ENCODE results near the gene EPS8. TPM values are rescaled to one million over a fixed set of nuclear protein-coding genes. Genes with fewer than 3 reads are reported as not detected.
A peak's percentile ranks its signal among the peaks of the same experiment; 100 is the strongest.
"Not testable (repeated sequence)": the region's sequence is repeated elsewhere in the genome, so short reads cannot be mapped to it uniquely, and the experiment has no call there.

EPS8 gene
- total RNA-seq, 1 donor from 2014 or later: 65.2 TPM

DNA sequence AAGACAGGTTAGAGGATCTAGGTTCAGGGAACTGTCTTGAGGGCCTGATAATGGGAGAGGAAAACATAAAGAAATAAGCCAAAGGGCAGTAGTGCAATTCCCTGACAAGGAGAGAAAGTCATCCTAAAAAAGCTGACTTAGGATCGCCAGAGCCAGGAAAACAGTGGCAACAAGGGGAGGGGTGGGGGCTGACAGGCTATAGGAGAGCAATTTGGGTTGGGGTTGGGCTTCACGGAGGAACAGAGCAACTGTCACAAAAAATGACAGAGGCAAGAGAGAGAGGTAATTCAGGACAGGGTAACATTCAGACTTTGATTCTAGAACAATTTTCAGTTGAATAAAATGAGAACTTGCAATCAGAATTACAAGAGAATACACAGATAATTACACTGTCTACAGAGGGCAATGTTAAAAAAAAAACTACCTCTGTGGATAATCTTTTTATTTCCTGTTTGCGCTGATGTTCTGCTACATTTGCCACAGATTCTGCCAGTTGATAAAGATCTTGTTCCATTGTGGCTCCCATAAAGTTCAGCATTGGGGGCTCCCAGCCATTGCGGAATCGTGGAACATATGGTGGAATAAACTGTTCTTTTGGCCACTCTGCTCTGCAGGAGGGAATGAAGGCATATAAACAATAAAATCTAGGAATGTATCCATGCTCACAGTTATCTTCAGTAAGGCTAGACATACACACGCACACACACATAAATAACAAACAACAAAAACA lies 138.6 kb downstream of the EPS8 start:
- DNase-seq (ENCODE audit: low read depth): no peak

DNA sequence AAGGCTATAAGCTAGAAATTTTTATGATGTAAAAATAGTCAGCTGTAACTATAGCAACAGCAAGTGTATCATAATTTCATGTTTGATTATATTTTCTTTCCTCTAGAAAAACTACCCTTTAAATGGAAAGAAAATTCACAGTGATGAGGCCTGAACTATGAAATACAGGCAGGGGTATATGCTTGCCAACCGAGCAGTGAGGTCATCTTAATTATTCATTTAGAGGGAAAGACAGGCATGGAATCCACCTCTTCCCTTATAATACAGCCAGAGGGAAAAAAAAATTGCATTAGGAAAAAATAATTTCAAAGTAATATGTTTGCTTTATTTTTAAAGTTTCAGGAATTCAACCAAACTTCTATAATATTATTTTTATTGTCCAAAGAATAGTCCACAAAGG lies 139.8 kb downstream of the EPS8 start:
- DNase-seq (ENCODE audit: low read depth): no peak

DNA sequence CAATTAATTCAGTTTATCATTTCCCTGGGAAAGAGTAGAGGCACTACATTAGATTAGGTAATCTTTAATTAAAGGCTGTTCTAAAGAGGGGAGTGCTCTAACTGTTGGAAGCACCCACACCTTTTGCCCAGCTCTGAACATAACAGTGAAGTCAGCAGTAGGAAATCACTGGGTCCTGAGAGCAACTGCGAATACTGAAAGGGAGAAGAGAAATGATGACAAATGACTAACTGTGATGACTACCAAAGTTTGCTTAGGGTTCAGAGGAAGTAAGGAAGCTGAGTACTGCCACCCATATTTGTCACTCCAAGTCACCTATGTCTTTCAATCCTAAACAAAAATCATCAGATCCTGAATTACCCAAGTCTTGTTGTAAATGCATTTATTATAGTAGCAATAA lies 140.6 kb downstream of the EPS8 start:
- DNase-seq (ENCODE audit: low read depth): no peak

DNA sequence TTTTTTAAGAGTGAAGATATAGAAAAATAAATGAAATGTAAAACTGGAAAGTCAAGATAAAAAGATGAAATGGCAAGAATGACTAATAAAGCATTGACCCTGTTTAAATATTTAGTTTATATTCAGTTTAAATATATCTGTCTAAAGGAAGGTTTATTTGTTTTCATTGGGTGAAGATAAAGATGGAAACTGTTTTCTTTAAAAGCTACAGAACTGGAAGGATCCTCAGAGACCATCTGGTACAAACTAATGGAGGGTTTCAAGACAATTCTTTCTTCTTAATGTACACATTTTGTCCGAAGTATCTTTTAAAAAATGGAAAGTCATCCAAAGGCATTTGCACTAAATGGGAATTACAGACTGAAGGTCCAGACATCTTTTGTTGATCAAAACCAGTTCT lies 142.6 kb downstream of the EPS8 start:
- DNase-seq (ENCODE audit: low read depth): no peak

DNA sequence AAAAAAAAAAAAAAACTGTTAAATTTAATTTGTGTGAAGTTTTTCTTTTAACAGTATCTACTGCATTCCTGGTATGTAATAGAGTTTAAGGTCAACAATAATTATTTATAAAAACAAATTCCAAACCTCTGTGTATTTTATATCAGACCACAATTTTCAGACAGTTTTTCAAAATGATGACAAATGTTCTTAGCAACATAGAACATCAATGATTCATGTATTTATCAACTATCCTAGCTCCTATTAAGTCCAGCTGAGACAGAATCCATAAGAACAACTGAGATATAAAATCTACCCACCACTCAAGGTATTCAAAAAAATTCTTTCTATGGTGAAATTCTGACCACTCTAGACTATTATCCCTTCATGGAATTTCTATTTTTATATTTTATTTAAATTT lies 144.5 kb downstream of the EPS8 start:
- no peak for DNase-seq (ENCODE audit: low read depth)

DNA sequence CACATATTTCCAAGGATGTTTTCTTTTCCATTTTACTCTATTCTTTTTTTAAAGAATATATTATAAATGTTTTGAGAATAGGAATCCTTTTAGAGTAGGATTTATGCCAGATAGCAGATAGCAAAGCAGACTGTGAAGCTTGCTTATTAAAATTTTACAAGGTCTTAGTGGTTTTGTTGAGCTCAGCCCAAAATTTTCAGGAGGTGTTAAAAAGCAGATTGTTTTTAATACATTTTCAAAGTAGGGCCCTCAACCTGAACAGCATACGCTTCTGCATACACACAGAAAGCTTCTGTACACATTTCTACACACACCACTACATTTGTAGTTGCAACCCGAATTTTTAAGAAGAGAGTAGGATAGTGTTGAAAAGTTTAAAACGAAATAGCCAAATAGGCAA lies 151.0 kb downstream of the EPS8 start:
- DNase-seq (ENCODE audit: low read depth): no peak

DNA sequence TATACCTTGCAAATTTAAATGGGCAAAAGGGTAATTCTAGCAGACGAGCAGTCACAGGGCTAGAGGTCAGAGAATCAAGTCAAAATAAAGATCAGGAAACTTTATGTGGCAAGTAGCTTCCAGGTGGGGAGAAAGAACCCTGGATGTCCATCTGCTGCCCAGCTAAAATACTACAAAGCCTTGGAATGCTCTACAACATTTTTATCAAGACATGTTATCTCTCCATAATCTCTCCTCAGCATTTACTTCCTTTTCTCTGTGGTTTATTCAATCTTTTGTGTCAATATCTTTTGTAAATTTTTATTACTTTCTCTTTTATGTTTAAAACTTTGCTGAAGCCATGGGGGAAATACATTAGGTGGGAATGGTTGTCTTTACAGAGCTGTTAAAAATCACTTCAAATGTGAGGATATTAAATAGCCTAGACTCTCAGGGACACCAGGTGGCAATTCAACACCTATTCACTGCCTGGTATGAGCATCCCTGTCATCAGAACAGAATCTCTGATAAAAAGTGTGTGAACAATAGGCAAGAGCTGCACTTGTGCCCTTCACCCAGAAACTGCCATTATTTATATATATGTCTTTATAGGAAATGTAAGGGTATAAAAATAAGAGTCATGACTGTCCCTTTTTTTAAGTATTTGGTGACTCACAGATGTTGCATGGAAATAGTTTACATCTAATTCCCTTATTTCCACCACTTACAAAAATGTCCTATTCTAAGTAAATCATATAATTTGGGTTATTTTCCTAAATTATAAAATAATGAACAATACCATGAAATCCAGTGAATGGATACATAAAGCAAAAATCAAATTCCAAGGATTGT lies 152.9 kb downstream of the EPS8 start:
- DNase-seq (ENCODE audit: low read depth): no peak

DNA sequence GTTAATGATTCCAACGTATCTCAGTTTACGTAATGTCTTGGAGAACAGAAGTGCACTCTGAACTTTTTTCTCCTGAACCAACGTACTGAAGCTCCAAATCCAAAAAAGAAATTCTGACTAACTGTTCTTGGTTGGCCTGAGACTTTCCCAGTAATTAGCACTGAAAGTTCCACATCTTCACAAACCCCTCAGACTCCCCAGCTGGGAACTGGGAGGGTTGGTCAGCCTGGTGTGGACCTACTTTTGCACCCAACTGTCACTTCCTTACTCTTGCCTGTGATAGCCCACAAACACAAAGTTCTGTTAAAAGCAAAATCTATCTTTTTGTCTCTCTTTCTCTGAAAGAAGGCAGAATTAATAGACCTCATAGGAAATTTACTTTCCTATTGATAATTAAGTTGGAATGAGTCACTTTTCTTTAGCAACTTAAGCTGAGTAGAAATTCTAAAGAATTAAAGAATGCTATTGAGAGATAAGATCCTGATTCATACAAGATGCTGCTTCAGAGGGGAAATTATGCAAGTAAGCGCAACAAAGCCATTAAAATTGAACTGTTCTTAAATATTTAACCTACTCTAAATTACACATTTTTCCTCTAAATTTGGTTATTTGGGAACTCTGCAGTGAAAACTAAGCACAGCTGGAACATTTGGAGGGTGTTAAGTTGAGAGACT lies 155.0 kb downstream of the EPS8 start:
- DNase-seq (ENCODE audit: low read depth): no peak

DNA sequence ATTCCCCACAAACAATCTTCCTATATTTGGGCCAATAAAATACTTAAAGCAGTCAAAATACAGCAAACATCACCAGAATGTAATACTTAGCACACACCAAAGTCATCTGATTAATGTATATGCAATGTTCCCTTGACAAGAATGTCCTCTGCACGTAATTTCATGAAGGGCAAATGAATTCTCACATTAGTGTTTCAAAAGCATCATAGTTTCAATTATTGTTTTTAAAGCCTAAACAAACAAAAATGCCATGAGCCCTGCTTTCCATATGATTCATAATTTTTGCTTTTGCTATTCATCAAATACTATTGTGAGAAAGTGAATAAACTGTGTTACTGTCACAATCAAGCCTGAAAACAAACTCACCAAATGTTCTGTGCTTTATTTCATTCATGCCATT lies 156.0 kb downstream of the EPS8 start:
- DNase-seq (ENCODE audit: low read depth): no peak

DNA sequence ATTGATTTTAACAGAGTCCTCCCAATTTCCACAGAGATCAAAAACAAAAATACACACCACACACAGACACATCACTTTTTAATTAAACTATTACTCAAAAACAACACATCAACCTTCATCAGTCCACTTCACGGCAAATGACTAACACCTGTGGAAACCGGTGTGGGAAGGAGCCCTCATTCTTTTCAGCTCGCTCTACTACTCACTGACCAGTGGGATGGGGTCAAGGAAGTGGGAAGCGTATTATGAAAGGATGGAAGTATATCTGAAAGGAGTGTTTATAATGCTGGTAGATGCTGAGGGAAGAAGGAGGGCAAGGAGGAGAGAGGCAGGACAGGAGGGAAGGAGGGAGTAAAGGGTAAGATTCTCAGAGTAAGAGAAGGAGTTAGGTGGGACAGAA lies 156.5 kb downstream of the EPS8 start:
- no peak for DNase-seq (ENCODE audit: low read depth)

DNA sequence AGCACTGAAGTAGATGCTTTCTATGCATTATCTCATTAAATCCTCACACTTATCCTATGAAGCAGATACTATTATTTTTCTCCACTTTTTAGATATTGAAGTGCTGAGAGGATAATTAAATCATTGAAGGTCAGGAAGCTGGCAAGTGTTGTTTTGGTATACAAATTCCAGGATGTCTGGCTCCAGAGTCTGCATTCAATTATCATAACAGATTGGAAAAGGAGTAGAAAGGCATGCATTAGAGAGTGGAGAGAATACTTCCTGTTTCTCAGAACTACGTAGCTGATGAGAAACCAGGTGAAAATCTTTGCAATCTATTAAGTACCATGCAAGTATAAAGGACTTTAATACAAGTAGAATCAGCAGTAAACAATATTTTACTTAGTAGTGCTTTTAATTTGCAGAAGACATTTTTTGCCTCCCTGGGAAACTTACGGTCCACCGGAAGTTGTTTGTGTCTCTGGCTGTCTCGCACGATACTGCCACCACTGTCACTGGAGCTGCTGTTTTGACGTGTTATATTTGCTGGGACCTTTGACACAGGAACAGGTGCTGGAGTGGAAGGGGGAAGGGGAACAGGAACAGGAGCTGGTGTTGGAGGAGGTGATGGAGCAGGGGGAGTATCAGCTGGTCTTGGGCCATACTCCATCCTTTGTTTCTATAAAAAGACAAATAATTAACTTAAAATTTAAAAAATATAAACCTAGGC lies 158.0 kb downstream of the EPS8 start:
- peak; percentile 75 for DNase-seq (ENCODE audit: low read depth)

DNA sequence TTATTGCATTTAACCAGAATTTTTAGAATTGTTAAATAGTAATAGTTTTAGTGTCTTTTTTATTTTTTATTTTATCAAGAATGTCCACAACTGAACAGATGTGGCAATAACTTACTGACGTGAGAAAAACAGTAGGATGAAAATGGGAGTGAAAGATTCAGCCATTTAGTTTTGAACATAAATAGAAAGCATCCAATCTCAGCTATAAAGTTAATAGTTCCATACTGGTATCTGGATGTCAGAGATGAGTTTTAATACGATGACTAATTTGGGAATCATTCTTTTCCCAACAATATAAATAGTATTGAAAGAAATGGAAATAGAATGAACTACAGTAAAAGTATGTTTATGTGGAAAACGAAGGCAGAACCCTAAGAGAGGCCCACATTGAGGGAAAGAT lies 159.4 kb downstream of the EPS8 start:
- peak; percentile 38 for DNase-seq (ENCODE audit: low read depth)

DNA sequence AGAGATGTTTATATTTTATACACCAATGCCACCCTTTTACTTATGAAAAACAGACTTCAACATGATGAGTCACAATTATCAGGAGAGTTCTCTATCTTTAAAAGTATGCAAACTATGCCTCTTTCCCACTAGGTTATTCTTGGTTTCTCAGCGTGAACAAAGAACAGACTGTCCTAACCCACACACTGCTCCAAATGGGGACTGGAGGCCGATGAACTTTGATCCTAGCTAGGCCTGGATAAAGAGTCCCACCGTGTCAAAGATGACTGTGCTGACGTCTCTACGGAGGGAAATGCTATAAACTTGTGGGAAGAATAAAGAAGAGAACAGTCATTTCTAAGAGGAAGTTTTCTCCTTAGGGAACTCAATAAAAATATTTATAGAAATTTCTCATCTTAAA lies 160.1 kb downstream of the EPS8 start:
- DNase-seq (ENCODE audit: low read depth): peak; percentile 94

DNA sequence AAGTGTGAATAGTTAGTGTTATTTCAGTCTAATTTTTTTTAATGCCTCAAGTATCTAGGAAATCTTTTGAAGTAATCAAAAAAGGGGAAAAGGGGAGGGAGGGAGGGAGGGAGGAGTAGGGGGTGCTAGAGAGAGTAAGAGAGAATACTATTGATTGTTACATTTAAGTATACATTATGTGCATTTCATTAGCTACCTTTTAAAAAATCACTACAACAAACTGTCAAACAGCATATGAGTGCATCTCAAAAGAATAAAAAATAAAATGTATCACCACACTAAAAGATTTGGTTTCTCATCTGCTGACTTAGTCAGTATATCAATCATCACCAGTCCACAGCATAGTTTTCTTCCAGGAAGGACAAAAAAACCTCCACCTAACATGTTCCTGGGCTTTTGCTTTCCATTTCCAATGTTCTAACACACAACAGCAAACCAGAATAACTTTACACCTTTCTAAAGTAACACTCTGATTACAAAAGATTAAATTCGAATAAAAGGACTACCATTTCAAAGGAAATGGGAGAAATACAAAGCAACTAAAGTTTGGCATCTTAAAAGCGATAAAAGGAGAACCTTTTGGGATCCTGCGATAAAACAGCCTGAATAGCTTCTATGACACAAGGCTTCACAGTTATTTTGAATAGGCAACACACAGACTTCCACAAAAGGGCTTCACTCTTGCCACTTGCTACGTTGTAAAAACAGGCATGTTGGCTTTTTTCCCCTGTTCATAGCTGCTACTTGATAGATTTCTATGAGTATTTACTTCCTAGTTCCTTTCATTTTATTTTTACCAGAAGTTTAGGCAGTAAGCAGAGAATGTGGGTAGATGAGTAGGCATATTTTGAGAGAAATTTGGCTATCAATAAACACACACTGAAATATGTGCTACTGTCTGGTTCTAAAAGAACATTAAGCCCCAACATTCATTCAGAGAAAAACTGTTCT lies 160.9 kb downstream of the EPS8 start:
- DNase-seq (ENCODE audit: low read depth): peak; percentile 52

DNA sequence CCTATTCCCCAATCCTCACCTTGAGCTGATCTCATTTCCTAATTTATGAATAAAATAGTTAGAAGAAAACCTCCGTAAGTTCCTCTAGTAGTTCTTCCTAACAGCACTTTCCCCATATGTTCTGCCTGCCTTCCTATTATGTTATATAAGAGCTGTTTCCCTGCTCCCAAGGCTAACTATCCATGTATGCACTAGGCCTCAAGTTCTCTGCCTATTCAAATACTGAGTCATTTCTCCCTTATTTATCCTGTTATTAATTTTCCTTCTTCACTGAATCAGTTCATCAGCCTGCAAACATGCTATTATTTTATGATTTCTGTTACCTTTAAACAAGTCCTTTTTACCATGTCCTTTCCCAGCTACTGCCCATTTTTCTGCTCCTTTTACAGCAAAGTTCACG lies 164.1 kb downstream of the EPS8 start:
- no peak for DNase-seq (ENCODE audit: low read depth)

DNA sequence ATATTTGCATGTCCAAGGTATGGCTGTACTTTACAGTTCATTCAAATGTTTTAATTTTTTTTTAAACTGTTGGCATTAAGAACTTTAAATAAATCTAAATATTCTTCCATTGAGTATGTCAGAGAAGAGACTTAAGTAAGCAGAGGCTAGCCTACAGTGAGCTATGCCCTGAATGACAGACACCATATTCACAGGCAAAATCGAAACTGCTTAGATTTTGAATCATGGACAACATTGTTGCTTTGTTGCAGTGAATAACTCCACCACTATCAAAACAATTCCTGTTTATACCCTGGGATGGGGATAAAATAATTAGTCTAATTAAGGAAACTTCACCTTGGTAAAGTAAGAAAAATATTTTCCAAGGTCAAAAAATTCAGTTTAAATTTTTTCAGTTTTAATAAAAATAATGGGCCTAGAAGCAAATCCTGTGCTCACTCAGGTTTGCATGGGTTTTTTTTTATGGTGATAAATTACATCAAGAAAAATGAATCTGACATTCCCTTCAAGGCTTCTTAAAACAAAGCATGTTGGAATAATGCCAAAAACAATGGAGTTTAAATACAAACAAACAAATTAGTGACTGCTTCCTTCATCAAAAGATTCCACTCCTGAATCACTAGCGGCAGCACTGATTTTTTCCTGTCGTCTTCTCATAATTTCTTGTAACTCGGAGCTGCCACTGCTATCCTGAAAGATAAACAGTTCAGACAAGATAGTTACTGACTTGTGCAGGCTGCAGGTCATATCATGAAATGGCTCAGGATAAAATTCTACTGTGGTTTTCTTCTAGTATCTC lies 168.2 kb downstream of the EPS8 start:
- no peak for DNase-seq (ENCODE audit: low read depth)

DNA sequence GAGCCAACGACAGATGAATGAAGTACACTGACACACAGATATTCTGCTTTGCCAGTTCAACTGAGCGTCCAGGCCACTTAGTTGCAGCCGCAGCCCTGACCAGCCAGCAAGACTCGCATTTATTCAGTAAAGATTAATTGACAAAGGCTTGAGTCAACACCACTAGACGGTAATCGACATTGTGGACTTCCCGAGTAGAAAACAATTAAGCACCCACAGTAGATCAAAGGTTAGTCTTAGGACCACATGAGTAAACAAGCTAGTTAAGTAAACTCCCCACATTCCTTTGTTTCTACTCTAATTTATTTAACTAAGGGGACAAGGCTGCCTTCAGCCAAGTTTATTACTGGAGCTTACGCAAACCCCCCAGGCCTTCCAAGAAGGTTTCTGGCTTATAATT lies 172.7 kb downstream of the EPS8 start:
- not testable (repeated sequence) for DNase-seq (ENCODE audit: low read depth)

DNA sequence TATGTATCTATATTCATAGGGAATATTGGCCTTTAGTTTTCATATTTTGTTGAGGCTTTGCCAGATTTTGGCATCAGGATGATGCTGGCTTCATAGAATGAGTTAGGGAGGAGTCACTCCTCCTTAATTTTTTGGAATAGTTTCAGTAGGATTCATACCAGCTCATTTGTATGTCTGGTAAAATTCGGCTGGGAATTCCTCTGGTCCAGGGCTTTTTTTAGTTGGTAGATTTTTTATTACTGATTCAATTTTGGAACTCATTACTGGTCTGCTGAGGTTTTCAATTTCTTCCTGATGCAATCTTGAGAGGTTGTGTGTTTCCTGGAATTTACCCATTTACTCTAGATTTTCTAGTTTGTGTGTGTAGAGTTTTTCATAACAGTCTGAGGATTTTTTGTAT lies 175.2 kb downstream of the EPS8 start:
- no peak for DNase-seq (ENCODE audit: low read depth)

DNA sequence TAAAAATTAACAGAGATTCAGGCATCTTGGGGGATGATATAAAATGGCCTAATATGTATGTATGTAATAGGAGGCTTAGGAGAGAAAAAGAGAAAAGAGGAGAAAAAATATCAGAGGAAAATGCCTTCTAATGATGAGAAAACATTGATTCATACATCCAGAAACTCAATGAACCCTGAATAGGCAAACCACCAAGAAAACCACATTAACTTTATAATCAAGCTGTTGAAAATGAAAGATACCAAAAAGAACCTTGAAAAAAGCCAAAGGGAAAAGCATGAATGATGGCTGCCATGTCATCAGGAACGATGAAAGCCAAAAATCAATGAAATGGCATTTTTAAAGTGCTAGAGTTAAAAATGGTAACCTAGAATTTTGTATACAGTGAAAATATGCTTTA lies 180.2 kb downstream of the EPS8 start:
- no peak for DNase-seq (ENCODE audit: low read depth)

DNA sequence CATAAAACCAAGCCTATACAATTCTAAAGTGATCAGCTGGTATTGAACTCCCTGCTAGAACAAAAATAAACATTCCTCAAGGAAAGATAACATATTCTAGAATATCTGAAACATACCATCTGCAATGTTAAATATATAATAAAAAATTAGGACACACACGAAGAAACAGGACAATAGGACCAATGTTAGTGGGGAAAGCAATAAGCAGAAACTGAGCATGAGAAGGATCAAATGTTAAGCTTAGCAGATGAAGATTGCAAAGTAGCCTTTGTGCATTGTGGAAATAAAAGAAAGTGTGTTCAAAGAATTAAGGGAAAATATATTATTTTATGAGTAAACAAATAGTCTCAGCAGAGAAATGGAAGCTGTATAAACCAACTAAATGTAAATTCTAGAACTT lies 180.8 kb downstream of the EPS8 start:
- no peak for DNase-seq (ENCODE audit: low read depth)

All from myocyte (in vitro differentiated cells).